GM23338 (cell line): ENCODE results near the gene MAP2K2. TPM values are rescaled to one million over a fixed set of nuclear protein-coding genes. Genes with fewer than 3 reads are reported as not detected.

ENCODE experiments used
- ATAC-seq: fragments of 200-7000 bp; cut with Tn5 transposase; 3 replicates; pipeline ENCODE4 v1.9.1; 2020
- DNase-seq: peaks from one replicate; pipeline ENCODE4 v3.0.0-alpha.2; 2015; ENCODE audit warnings: low spot score
- H2AFZ ChIP-seq: fragments of 200-600 bp; sonication (generic); 2 replicates; pipeline ENCODE4 v1.8.0; 2016; ENCODE audit warnings: antibody characterized with exemption, mild to moderate bottlenecking, moderate library complexity
- H3F3A ChIP-seq: fragments of 200-600 bp; sonication (generic); replicated peaks from 2 replicates; pipeline ENCODE4 v1.8.0; 2017; ENCODE audit warnings: antibody characterized with exemption, mixed run types, low read depth
- H3K27ac ChIP-seq: fragments of 200-600 bp; sonication (generic); 2 replicates; pipeline ENCODE4 v1.6.1; 2016; ENCODE audit warnings: low read depth
- H3K27me3 ChIP-seq: fragments of 200-600 bp; sonication (generic); 2 replicates; pipeline ENCODE4 v1.8.0; 2016; ENCODE audit warnings: mild to moderate bottlenecking, mixed run types, moderate library complexity; ENCODE audit not compliant: insufficient read depth
- H3K36me3 ChIP-seq: fragments of 200-600 bp; sonication (generic); 2 replicates; pipeline ENCODE4 v1.8.0; 2016; ENCODE audit warnings: mild to moderate bottlenecking; ENCODE audit not compliant: insufficient read depth
- H3K4me1 ChIP-seq: fragments of 200-600 bp; sonication (generic); 2 replicates; pipeline ENCODE4 v1.8.0; 2016; ENCODE audit warnings: mild to moderate bottlenecking, moderate library complexity; ENCODE audit not compliant: insufficient read depth
- H3K4me2 ChIP-seq: fragments of 200-600 bp; sonication (generic); 2 replicates; pipeline ENCODE4 v1.7.1; 2017; ENCODE audit warnings: mixed run types
- H3K4me3 ChIP-seq: fragments of 200-600 bp; sonication (generic); 2 replicates; pipeline ENCODE4 v1.6.1; 2016; ENCODE audit warnings: mixed run types
- H3K79me2 ChIP-seq: fragments of 200-600 bp; sonication (generic); replicated peaks from 2 replicates; pipeline ENCODE4 v1.8.0; 2017; ENCODE audit warnings: mild to moderate bottlenecking; ENCODE audit not compliant: insufficient read depth
- H3K9me2 ChIP-seq: fragments of 200-600 bp; sonication (generic); 2 replicates; pipeline ENCODE4 v1.8.0; 2017; ENCODE audit not compliant: insufficient read depth
- H4K20me1 ChIP-seq: fragments of 200-600 bp; sonication (generic); replicated peaks from 2 replicates; pipeline ENCODE4 v1.8.0; 2017; ENCODE audit warnings: mild to moderate bottlenecking; ENCODE audit not compliant: insufficient read depth
- H3K27ac Mint-ChIP-seq: 2 replicates; pipeline ENCODE4 v1.8.0; 2020; ENCODE audit warnings: inconsistent platforms, mild to moderate bottlenecking, moderate library complexity, mixed read lengths
- H3K27me3 Mint-ChIP-seq: 3 replicates; pipeline ENCODE4 v1.8.0; 2022; ENCODE audit warnings: low read depth, mild to moderate bottlenecking, moderate library complexity, mixed read lengths, inconsistent platforms; ENCODE audit not compliant: insufficient read depth, poor library complexity
- H3K36me3 Mint-ChIP-seq: 3 replicates; pipeline ENCODE4 v1.8.0; 2021; ENCODE audit warnings: low read depth, mild to moderate bottlenecking, inconsistent platforms, moderate library complexity, mixed read lengths
- H3K4me1 Mint-ChIP-seq: 3 replicates; pipeline ENCODE4 v1.8.0; 2020; ENCODE audit warnings: mild to moderate bottlenecking, inconsistent platforms, mixed read lengths
- H3K4me3 Mint-ChIP-seq: 3 replicates; pipeline ENCODE4 v1.8.0; 2021; ENCODE audit warnings: moderate library complexity, mild to moderate bottlenecking, inconsistent platforms, mixed read lengths
- H3K9me3 Mint-ChIP-seq: 3 replicates; pipeline ENCODE4 v1.8.0; 2020; ENCODE audit warnings: moderate library complexity, mild to moderate bottlenecking, inconsistent platforms, mixed read lengths
- CREB1 ChIP-seq: fragments of 250-450 bp; sonication (Bioruptor Pico); IDR thresholded peaks from 2 replicates; pipeline ENCODE4 v1.5.0; 2020; ENCODE audit warnings: low read depth, mild to moderate bottlenecking, moderate library complexity
- EZH2 ChIP-seq: fragments of 200-600 bp; sonication (generic); IDR thresholded peaks from one replicate; pipeline ENCODE4 v1.8.0; 2017; ENCODE audit warnings: antibody characterized with exemption, mild to moderate bottlenecking, low read depth; ENCODE audit not compliant: unreplicated experiment
- EZH2phosphoT487 ChIP-seq: fragments of 200-600 bp; sonication (generic); IDR thresholded peaks from one replicate; pipeline ENCODE4 v1.8.1; 2018; ENCODE audit warnings: antibody characterized with exemption; ENCODE audit not compliant: unreplicated experiment
- JUNB ChIP-seq: IDR thresholded peaks from one replicate; pipeline ENCODE4 v1.6.1; 2016; ENCODE audit warnings: antibody characterized with exemption; ENCODE audit not compliant: unreplicated experiment
- POLR2AphosphoS5 ChIP-seq: IDR thresholded peaks from 2 replicates; pipeline ENCODE4 v1.6.1; 2016; ENCODE audit warnings: antibody characterized with exemption, low read depth
- STAT1 ChIP-seq: IDR thresholded peaks from one replicate; pipeline ENCODE4 v1.6.1; 2016; ENCODE audit warnings: antibody characterized with exemption; ENCODE audit not compliant: unreplicated experiment
- ZNF114 ChIP-seq: fragments of 250-450 bp; sonication (Bioruptor Pico); IDR thresholded peaks from 2 replicates; pipeline ENCODE4 v1.5.0; 2020; ENCODE audit warnings: mild to moderate bottlenecking, moderate library complexity
- ZNF331 ChIP-seq: fragments of 250-450 bp; sonication (Bioruptor Pico); IDR thresholded peaks from 2 replicates; pipeline ENCODE4 v1.5.0; 2020; ENCODE audit warnings: low read depth, mild to moderate bottlenecking, moderate library complexity
- polyA plus RNA-seq: library from polyadenylated mRNA; unstranded; fragments of >200 nt; fragmentation: Nextera tagmentation; extraction: Ambion mirVana; gene quantifications from 2 replicates; pipeline ENCODE4 v1.2.1, GENCODE V29; 2016
- total RNA-seq: library from RNA; depleted of rRNA; stranded (reverse); fragments of >200 nt; shearing (Covaris generic); gene quantifications from 2 replicates; pipeline ENCODE4 v1.2.3, GENCODE V29; 2014
- TF ChIP-seq, protein P1 (sequence below): fragments of 250-450 bp; sonication (Bioruptor Pico); IDR thresholded peaks from 2 replicates; pipeline ENCODE4 v1.5.0; 2020; ENCODE audit warnings: mild to moderate bottlenecking, moderate library complexity
- TF ChIP-seq, protein P2 (sequence below): IDR thresholded peaks from one replicate; pipeline ENCODE4 v1.6.1; 2018; ENCODE audit warnings: antibody characterized with exemption; ENCODE audit not compliant: unreplicated experiment
- TF ChIP-seq, protein P3 (sequence below), 2 experiments: fragments of 200-600 bp in 1 of 2; sonication (generic) in 1 of 2; conservative IDR thresholded peaks; 2 replicates each; pipeline versions ENCODE4 v1.5.1 to v1.6.1; 2016 to 2017; ENCODE audit warnings: antibody characterized with exemption in 2 of 2, low read depth in 2 of 2, mild to moderate bottlenecking in 2 of 2, moderate library complexity in 1 of 2

The MAP2K2 gene
- total and polyA plus RNA-seq, 2 experiments from 2014 or later: 99.7 to 151 TPM

DNA sequence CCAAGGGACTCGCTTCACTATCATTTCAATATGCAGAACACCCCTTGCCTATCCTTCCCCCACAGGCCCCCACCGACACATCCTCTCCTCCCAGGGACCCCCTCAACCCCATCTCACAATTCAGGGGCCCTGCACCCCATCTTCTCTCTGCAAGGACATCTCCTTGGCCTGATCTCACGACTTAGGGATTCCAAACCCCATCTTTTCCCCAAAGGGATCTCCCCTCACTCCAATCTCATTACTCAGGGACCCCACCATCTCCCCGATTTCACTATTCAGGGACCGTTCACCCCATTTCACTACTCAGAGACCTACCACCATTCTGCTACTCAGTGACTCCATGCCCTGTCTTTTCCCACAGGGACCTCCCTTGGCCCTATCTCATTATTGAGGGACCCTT lies 1.4 kb downstream of the MAP2K2 start:
- no peak overlapping the region for H3K27ac ChIP-seq
- peaks cover 38% of the 10 kb centered on the region for H3K79me2 ChIP-seq
- H3K9me2 ChIP-seq: no peaks in the 10 kb centered on the region
- no peak for TF ChIP-seq STAT1
- H3K4me3 Mint-ChIP-seq: peak overlapping the region; percentile 97
- H3F3A ChIP-seq: no peaks in the 10 kb centered on the region
- peak overlapping the region; percentile 80 for H3K4me2 ChIP-seq
- peaks cover 4% of the 10 kb centered on the region; the same call in 1 of the 2 replicates for H3K36me3 ChIP-seq
- H4K20me1 ChIP-seq: peaks cover 30% of the 10 kb centered on the region
- H3K27me3 ChIP-seq: no peaks in the 10 kb centered on the region
- H3K27me3 Mint-ChIP-seq: peaks cover 10% of the 10 kb centered on the region
- H3K4me1 ChIP-seq: peaks cover 5% of the 10 kb centered on the region; the same call in 1 of the 2 replicates
- 0 out of 2 replicates have a peak overlapping the region, but pooled peaks have one; percentile 95 for H3K27ac Mint-ChIP-seq
- peaks cover 14% of the 10 kb centered on the region for H3K4me1 Mint-ChIP-seq
- H2AFZ ChIP-seq: no peak overlapping the region
- ATAC-seq (no peak), DNase-seq (no peak)
- H3K9me3 Mint-ChIP-seq: no peaks in the 10 kb centered on the region; the same call in 2 of the 3 replicates
- peak overlapping the region; percentile 71 for H3K4me3 ChIP-seq
- peaks cover 7% of the 10 kb centered on the region for H3K36me3 Mint-ChIP-seq

DNA sequence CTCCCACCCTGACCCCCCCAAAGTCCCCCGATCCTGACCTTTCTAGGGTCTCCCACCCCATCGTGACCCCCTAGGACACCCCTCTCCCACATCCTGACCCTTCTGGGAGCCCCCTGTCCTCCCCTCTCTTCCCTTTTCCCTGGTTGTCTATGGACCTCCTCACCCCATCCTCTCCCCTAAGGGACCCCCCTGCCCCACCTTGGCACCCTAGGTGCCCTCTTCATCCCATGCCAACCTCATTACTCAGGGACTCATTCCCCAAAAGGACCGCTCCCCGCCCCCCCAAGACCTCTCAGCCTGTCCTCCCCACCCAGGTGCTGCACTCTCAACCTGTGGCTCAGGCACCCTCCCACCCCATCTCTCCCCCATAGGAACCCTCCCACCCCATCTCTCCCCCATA lies 2.1 kb downstream of the MAP2K2 start:
- H3K27me3 Mint-ChIP-seq: peaks cover 10% of the 10 kb centered on the region
- peaks cover 38% of the 10 kb centered on the region for H3K79me2 ChIP-seq
- H3F3A ChIP-seq: no peaks in the 10 kb centered on the region
- TF ChIP-seq CREB1 (CRISPR knock-in tag) (no peak), ZNF114 (CRISPR knock-in tag) (no peak), EZH2phosphoT487 (no peak), POLR2AphosphoS5 (no peak), JUNB (no peak), EZH2 (no peak), ZNF331 (CRISPR knock-in tag) (no peak)
- TF ChIP-seq, protein P1, sequence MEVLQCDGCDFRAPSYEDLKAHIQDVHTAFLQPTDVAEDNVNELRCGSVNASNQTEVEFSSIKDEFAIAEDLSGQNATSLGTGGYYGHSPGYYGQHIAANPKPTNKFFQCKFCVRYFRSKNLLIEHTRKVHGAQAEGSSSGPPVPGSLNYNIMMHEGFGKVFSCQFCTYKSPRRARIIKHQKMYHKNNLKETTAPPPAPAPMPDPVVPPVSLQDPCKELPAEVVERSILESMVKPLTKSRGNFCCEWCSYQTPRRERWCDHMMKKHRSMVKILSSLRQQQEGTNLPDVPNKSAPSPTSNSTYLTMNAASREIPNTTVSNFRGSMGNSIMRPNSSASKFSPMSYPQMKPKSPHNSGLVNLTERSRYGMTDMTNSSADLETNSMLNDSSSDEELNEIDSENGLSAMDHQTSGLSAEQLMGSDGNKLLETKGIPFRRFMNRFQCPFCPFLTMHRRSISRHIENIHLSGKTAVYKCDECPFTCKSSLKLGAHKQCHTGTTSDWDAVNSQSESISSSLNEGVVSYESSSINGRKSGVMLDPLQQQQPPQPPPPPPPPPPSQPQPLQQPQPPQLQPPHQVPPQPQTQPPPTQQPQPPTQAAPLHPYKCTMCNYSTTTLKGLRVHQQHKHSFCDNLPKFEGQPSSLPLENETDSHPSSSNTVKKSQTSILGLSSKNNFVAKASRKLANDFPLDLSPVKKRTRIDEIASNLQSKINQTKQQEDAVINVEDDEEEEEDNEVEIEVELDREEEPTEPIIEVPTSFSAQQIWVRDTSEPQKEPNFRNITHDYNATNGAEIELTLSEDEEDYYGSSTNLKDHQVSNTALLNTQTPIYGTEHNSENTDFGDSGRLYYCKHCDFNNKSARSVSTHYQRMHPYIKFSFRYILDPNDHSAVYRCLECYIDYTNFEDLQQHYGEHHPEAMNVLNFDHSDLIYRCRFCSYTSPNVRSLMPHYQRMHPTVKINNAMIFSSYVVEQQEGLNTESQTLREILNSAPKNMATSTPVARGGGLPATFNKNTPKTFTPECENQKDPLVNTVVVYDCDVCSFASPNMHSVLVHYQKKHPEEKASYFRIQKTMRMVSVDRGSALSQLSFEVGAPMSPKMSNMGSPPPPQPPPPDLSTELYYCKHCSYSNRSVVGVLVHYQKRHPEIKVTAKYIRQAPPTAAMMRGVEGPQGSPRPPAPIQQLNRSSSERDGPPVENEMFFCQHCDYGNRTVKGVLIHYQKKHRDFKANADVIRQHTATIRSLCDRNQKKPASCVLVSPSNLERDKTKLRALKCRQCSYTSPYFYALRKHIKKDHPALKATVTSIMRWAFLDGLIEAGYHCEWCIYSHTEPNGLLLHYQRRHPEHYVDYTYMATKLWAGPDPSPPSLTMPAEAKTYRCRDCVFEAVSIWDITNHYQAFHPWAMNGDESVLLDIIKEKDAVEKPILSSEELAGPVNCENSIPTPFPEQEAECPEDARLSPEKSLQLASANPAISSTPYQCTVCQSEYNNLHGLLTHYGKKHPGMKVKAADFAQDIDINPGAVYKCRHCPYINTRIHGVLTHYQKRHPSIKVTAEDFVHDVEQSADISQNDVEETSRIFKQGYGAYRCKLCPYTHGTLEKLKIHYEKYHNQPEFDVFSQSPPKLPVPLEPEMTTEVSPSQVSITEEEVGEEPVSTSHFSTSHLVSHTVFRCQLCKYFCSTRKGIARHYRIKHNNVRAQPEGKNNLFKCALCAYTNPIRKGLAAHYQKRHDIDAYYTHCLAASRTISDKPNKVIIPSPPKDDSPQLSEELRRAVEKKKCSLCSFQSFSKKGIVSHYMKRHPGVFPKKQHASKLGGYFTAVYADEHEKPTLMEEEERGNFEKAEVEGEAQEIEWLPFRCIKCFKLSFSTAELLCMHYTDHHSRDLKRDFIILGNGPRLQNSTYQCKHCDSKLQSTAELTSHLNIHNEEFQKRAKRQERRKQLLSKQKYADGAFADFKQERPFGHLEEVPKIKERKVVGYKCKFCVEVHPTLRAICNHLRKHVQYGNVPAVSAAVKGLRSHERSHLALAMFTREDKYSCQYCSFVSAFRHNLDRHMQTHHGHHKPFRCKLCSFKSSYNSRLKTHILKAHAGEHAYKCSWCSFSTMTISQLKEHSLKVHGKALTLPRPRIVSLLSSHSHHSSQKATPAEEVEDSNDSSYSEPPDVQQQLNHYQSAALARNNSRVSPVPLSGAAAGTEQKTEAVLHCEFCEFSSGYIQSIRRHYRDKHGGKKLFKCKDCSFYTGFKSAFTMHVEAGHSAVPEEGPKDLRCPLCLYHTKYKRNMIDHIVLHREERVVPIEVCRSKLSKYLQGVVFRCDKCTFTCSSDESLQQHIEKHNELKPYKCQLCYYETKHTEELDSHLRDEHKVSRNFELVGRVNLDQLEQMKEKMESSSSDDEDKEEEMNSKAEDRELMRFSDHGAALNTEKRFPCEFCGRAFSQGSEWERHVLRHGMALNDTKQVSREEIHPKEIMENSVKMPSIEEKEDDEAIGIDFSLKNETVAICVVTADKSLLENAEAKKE: no peak
- TF ChIP-seq, protein P2, sequence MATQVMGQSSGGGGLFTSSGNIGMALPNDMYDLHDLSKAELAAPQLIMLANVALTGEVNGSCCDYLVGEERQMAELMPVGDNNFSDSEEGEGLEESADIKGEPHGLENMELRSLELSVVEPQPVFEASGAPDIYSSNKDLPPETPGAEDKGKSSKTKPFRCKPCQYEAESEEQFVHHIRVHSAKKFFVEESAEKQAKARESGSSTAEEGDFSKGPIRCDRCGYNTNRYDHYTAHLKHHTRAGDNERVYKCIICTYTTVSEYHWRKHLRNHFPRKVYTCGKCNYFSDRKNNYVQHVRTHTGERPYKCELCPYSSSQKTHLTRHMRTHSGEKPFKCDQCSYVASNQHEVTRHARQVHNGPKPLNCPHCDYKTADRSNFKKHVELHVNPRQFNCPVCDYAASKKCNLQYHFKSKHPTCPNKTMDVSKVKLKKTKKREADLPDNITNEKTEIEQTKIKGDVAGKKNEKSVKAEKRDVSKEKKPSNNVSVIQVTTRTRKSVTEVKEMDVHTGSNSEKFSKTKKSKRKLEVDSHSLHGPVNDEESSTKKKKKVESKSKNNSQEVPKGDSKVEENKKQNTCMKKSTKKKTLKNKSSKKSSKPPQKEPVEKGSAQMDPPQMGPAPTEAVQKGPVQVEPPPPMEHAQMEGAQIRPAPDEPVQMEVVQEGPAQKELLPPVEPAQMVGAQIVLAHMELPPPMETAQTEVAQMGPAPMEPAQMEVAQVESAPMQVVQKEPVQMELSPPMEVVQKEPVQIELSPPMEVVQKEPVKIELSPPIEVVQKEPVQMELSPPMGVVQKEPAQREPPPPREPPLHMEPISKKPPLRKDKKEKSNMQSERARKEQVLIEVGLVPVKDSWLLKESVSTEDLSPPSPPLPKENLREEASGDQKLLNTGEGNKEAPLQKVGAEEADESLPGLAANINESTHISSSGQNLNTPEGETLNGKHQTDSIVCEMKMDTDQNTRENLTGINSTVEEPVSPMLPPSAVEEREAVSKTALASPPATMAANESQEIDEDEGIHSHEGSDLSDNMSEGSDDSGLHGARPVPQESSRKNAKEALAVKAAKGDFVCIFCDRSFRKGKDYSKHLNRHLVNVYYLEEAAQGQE: no peak
- TF ChIP-seq, protein P3, sequence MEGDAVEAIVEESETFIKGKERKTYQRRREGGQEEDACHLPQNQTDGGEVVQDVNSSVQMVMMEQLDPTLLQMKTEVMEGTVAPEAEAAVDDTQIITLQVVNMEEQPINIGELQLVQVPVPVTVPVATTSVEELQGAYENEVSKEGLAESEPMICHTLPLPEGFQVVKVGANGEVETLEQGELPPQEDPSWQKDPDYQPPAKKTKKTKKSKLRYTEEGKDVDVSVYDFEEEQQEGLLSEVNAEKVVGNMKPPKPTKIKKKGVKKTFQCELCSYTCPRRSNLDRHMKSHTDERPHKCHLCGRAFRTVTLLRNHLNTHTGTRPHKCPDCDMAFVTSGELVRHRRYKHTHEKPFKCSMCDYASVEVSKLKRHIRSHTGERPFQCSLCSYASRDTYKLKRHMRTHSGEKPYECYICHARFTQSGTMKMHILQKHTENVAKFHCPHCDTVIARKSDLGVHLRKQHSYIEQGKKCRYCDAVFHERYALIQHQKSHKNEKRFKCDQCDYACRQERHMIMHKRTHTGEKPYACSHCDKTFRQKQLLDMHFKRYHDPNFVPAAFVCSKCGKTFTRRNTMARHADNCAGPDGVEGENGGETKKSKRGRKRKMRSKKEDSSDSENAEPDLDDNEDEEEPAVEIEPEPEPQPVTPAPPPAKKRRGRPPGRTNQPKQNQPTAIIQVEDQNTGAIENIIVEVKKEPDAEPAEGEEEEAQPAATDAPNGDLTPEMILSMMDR (conservative IDR thresholded peaks at IDR 0.05; ENCODE audit: low read depth in 2 of 2): no peak

More for the DNA sequence above, 2.1 kb downstream of the MAP2K2 start:
- Histone ChIP-seq H3K9me2 (no peaks in the 10 kb centered on the region), H3K4me3 (no peak overlapping the region), H3K4me1 (peaks cover 5% of the 10 kb centered on the region; the same call in 1 of the 2 replicates), H3K4me2 (no peak overlapping the region), H2AFZ (no peak overlapping the region), H4K20me1 (peaks cover 30% of the 10 kb centered on the region), H3K27me3 (no peaks in the 10 kb centered on the region), H3K36me3 (peaks cover 4% of the 10 kb centered on the region; the same call in 1 of the 2 replicates), H3K27ac (no peak overlapping the region)
- peaks cover 14% of the 10 kb centered on the region for H3K4me1 Mint-ChIP-seq
- no peak overlapping the region for H3K4me3 Mint-ChIP-seq
- peaks cover 12% of the 10 kb centered on the region for H3K36me3 Mint-ChIP-seq
- no peak overlapping the region for H3K27ac Mint-ChIP-seq
- DNase-seq: no peak
- ATAC-seq: no peak
- no peaks in the 10 kb centered on the region; the same call in 2 of the 3 replicates for H3K9me3 Mint-ChIP-seq
